Endothelial cell of umbilical vein (primary cell): ENCODE measurements around the gene SLC38A4. TPM values are rescaled to one million over a fixed set of nuclear protein-coding genes. Genes with fewer than 3 reads are reported as not detected.

Experiments
- BruUV-seq: library from RNA; stranded (reverse); fragments of 400-500 nt; replicated peaks from 2 replicates; lab custom pipeline; 2021; lab: Mats Ljungman, UMichigan
- CTCF ChIA-PET: fragments of 300-600, 350-600 bp; sonication (Branson Sonifier 250); formaldehyde crosslinking; loops from one replicate; lab custom pipeline; 2021; ENCODE audit warnings: antibody characterized with exemption, inconsistent platforms; lab: Charles Lee
- POLR2A ChIA-PET: fragments of 300-600, 350-600 bp; sonication (Branson Sonifier 250); formaldehyde crosslinking; loops from one replicate; lab custom pipeline; 2021; ENCODE audit warnings: antibody characterized with exemption, inconsistent platforms; lab: Charles Lee
- DNase-seq: peaks from one replicate; pipeline ENCODE4 v3.0.0-alpha.2; 2011; ENCODE audit warnings: low read depth, low spot score
- FAIRE-seq: peaks from 2 replicates; lab custom pipeline; 2011; peaks lifted over from hg19 to GRCh38; lab: Jason Lieb, UNC
- H2AFZ ChIP-seq: 2 replicates; pipeline ENCODE4 v1.6.0; 2012; ENCODE audit warnings: low read depth, low read length, control low read depth, inconsistent platforms
- H3K27ac ChIP-seq: 2 replicates; pipeline ENCODE4 v1.5.1; 2011; ENCODE audit warnings: low read depth, mild to moderate bottlenecking, control low read depth, low read length, moderate library complexity; ENCODE audit not compliant: insufficient read depth
- H3K27me3 ChIP-seq, 2 experiments: 2 replicates each; pipeline versions ENCODE4 v1.6.0 to v1.6.1; 2011; ENCODE audit warnings: low read length in 2 of 2, mixed read lengths in 1 of 2; ENCODE audit not compliant: control insufficient read depth in 2 of 2, insufficient read depth in 2 of 2
- H3K36me3 ChIP-seq, 2 experiments: 2 replicates in 1 of 2; 3 replicates in 1 of 2; pipeline ENCODE4 v1.5.1; 2011; ENCODE audit warnings: low read length in 2 of 2, mild to moderate bottlenecking in 1 of 2, moderate library complexity in 1 of 2; ENCODE audit not compliant: control insufficient read depth in 2 of 2, insufficient read depth in 2 of 2; ENCODE audit errors: extremely low read depth in 1 of 2
- H3K4me1 ChIP-seq: 3 replicates; pipeline ENCODE4 v1.5.1; 2011; ENCODE audit warnings: mild to moderate bottlenecking, low read length; ENCODE audit not compliant: control insufficient read depth, insufficient read depth; ENCODE audit errors: extremely low read depth
- H3K4me2 ChIP-seq: 2 replicates; pipeline ENCODE4 v1.6.1; 2011; ENCODE audit warnings: low read length, control low read depth, mixed read lengths; ENCODE audit not compliant: insufficient read depth
- H3K4me3 ChIP-seq, 3 experiments: fragments of 200-600 bp in 1 of 3; sonication (generic), shearing (Covaris generic) in 1 of 3; replicated peaks in 1 of 3; 2 replicates each; pipeline ENCODE4 v1.5.1; 2011 to 2016; ENCODE audit warnings: control low read depth in 3 of 3, low read length in 3 of 3, mild to moderate bottlenecking in 2 of 3, inconsistent platforms in 1 of 3, low read depth in 1 of 3, moderate library complexity in 1 of 3; ENCODE audit not compliant: insufficient read depth in 1 of 3
- H3K79me2 ChIP-seq: 2 replicates; pipeline ENCODE4 v1.6.0; 2012; ENCODE audit warnings: low read length, inconsistent platforms; ENCODE audit not compliant: control insufficient read depth, insufficient read depth
- H3K9ac ChIP-seq: replicated peaks from 2 replicates; pipeline ENCODE3; 2011; ENCODE audit warnings: low read length, control low read depth; ENCODE audit not compliant: insufficient read depth; ENCODE audit errors: extremely low read depth
- H3K9me1 ChIP-seq: replicated peaks from 3 replicates; pipeline ENCODE4 v1.6.0; 2011; ENCODE audit warnings: mild to moderate bottlenecking, low read length; ENCODE audit not compliant: control insufficient read depth, insufficient read depth; ENCODE audit errors: extremely low read depth
- H3K9me3 ChIP-seq: replicated peaks from 2 replicates; pipeline ENCODE4 v1.5.1; 2012; ENCODE audit warnings: low read length, inconsistent platforms; ENCODE audit not compliant: control insufficient read depth, insufficient read depth
- H4K20me1 ChIP-seq: replicated peaks from 2 replicates; pipeline ENCODE3; 2011; ENCODE audit warnings: mild to moderate bottlenecking, low read length; ENCODE audit not compliant: control insufficient read depth, insufficient read depth; ENCODE audit errors: extremely low read depth
- CTCF ChIP-seq, 2 donors: IDR thresholded peaks; 1 replicate in 1 of 2; 2 replicates in 1 of 2; pipeline ENCODE4 v1.5.1; 2011; ENCODE audit warnings: low read length in 2 of 2, mild to moderate bottlenecking in 2 of 2, moderate library complexity in 2 of 2, control low read depth in 1 of 2, inconsistent platforms in 1 of 2, low read depth in 1 of 2; ENCODE audit not compliant: insufficient read depth in 1 of 2; ENCODE audit errors: extremely low read depth in 1 of 2
- EZH2 ChIP-seq: IDR thresholded peaks from 2 replicates; pipeline ENCODE4 v1.6.1; 2012; ENCODE audit warnings: borderline replicate concordance, low read depth, mild to moderate bottlenecking, moderate library complexity, low read length, inconsistent platforms; ENCODE audit not compliant: severe bottlenecking
- FOS ChIP-seq: IDR thresholded peaks from 2 replicates; pipeline ENCODE4 v1.6.1; 2011; ENCODE audit warnings: mild to moderate bottlenecking, low read length, moderate library complexity, borderline replicate concordance; ENCODE audit not compliant: insufficient read depth
- GATA2 ChIP-seq: IDR thresholded peaks from 2 replicates; pipeline ENCODE4 v1.7.0; 2011; ENCODE audit warnings: low read depth, mild to moderate bottlenecking, moderate library complexity, mixed read lengths, low read length; ENCODE audit not compliant: insufficient read length, insufficient read depth
- JUN ChIP-seq: IDR thresholded peaks from 2 replicates; pipeline ENCODE4 v1.6.1; 2011; ENCODE audit warnings: borderline replicate concordance, low read depth; ENCODE audit not compliant: insufficient read length, insufficient read depth
- MAX ChIP-seq: IDR thresholded peaks from 2 replicates; pipeline ENCODE4 v1.6.1; 2011; ENCODE audit not compliant: insufficient read depth, insufficient read length
- MYC ChIP-seq: IDR thresholded peaks from one replicate; pipeline ENCODE4 v1.6.1; 2011; ENCODE audit warnings: mild to moderate bottlenecking, low read depth, low read length
- POLR2A ChIP-seq: IDR thresholded peaks from 2 replicates; pipeline ENCODE4 v1.6.1; 2012; ENCODE audit warnings: low read depth, mild to moderate bottlenecking, control low read depth, low read length
- POLR2AphosphoS5 ChIP-seq: IDR thresholded peaks from 2 replicates; pipeline ENCODE4 v1.6.1; 2012; ENCODE audit warnings: low read depth, mild to moderate bottlenecking, control low read depth, low read length, moderate library complexity; ENCODE audit not compliant: insufficient read depth
- dilution Hi-C: fragments of 300-500 bp; cut with MboI; formaldehyde crosslinking; loops from one replicate; pipeline ENCODE4 v1.15.0; 2019; ENCODE audit warnings: low sequenced_read_pairs; ENCODE audit not compliant: extremely low pct_ligation_motif_present
- intact Hi-C: fragments of 100-400 bp; cut with micrococcal nuclease; formaldehyde crosslinking; loops from one replicate; pipeline ENCODE4 v1.10.0; 2022
- polyA plus RNA-seq, 4 experiments: library from polyadenylated mRNA; depleted of rRNA in 3 of 4; stranded (reverse) in 3 of 4; unstranded in 1 of 4; fragments of >200 nt; gene quantifications; 2 replicates each; pipeline versions ENCODE4 v1.2.1 to v1.2.3, GENCODE V29; 2011 to 2012; ENCODE audit warnings: missing spikeins in 1 of 4
- total RNA-seq: library from RNA; stranded (reverse); gene quantifications from 2 replicates; pipeline ENCODE4 v1.2.3, GENCODE V29; 2021

SLC38A4 gene
- total and polyA plus RNA-seq, 2 donors (not counting 3 experiments of a cell fraction or from before 2014, with no cell fraction given), result 0.36 to 0.66 TPM

GRCh38 chr12:46790066-46790465 is 35.7 kb downstream of the SLC38A4 start:
- Histone ChIP-seq H3K9ac (no peak overlapping the region), H3K4me2 (no peak overlapping the region), H4K20me1 (no peaks in the 10 kb centered on the region), H3K4me3 (no peak overlapping the region), H3K27me3 (no peaks in the 10 kb centered on the region), H3K9me1 (no peaks in the 10 kb centered on the region), H3K9me3 (no peaks in the 10 kb centered on the region), H2AFZ (no peak overlapping the region), H3K79me2 (no peaks in the 10 kb centered on the region), H3K4me1 (peaks cover 23% of the 10 kb centered on the region), H3K27ac (no peak overlapping the region), H3K36me3 (no peaks in the 10 kb centered on the region)
- ChIA-PET CTCF (no interaction called here), POLR2A (no interaction called here)
- dilution Hi-C loops (no loop called here), intact Hi-C loops (no loop called here)
- no peak for FAIRE-seq
- BruUV-seq, result no TSS peak
- DNase-seq, result no peak
- TF ChIP-seq MYC, result no peak
- no peak for TF ChIP-seq EZH2
- no peak for TF ChIP-seq GATA2
- TF ChIP-seq POLR2A, result no peak
- TF ChIP-seq MAX, result no peak
- TF ChIP-seq CTCF (IDR thresholded peaks at IDR 0.05; ENCODE audit: extremely low read depth in 1 of 2, insufficient read depth in 1 of 2, low read depth in 1 of 2, low read length in 2 of 2), result no peak
- no peak for TF ChIP-seq FOS
- TF ChIP-seq JUN, result no peak
- TF ChIP-seq POLR2AphosphoS5, result no peak
